GM23338 (cell line): ENCODE measurements around the gene FICD.

Source experiments
- CREB1 ChIP-seq: fragments of 250-450 bp; sonication (Bioruptor Pico); IDR thresholded peaks from 2 replicates; pipeline ENCODE4 v1.5.0; 2020; ENCODE audit warnings: low read depth, mild to moderate bottlenecking, moderate library complexity
- CTCF ChIP-seq, 2 experiments: fragments of 200-600 bp in 1 of 2; sonication (generic) in 1 of 2; conservative IDR thresholded peaks; 2 replicates each; pipeline versions ENCODE4 v1.5.1 to v1.6.1; 2016 to 2017; ENCODE audit warnings: antibody characterized with exemption in 2 of 2, low read depth in 2 of 2, mild to moderate bottlenecking in 2 of 2, moderate library complexity in 1 of 2

GRCh38 chr12:108511633-108512540 lies 3.2 kb upstream of the FICD start:
- TF ChIP-seq CTCF (conservative IDR thresholded peaks at IDR 0.05; ENCODE audit: low read depth in 2 of 2) (peak; percentile 88 to 89), CREB1 (CRISPR knock-in tag) (no peak)
